ENCODE results near the gene SEC14L1.
A peak's percentile ranks its signal among the peaks of the same experiment; 100 is the strongest.

SEC14L1 gene

DNA sequence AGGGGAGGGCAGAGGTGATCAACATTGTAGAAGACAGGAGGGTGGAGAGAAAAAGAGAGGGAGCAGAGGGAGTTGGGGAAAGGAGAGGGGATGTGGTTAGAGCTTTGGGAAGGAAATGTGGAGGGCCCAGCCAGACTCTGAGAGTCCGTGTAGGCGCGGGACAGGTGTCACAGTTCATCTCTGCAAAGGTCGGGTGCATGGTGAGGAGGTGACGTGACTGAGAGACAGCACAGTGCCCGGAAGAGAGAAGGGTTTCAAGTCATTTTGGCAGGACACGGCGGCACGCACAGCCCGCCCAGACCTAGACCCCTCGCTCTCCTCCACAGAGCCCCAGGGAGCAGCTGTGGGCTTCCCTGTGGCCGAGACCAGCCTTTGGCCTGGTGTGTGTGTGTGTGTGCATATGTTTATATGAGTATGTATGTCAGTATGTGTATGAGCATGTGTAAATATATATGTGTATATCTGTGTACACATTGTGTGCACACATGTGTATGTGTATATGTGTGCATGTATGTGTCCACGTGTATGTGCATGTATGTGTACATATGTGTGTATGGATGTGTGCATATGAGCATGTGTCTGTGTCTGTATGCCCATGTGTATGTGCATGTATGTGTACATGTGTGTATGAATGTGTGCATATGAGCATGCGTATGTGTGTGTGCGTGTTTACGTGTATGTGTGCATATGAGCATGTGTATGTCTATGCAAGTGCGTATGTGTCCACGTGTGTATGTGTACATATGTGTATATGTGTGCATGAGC is 104.6 kb downstream of the SEC14L1 start:
- peak overlapping the region; percentile 99 for H3K4me2 ChIP-seq (ENCODE audit: low read depth, low read length)
- H3F3A ChIP-seq (ENCODE audit: insufficient read depth, low read length) = peaks cover 30% of the 10 kb centered on the region
- TF ChIP-seq EZH2phosphoT487 (IDR thresholded peaks at IDR 0.05; ENCODE audit: low read length) (no peak), EZH2 (optimal IDR thresholded peaks at IDR 0.05; ENCODE audit: low read depth, low read length) (no peak), CTCF (IDR thresholded peaks at IDR 0.05; ENCODE audit: low read length) (no peak)
- no peaks in the 10 kb centered on the region for H3K36me3 ChIP-seq (replicated peaks; ENCODE audit: insufficient read depth, low read length)
- peaks cover 23% of the 10 kb centered on the region for H3K4me1 ChIP-seq (ENCODE audit: low read length)
- no peaks in the 10 kb centered on the region for H4K20me1 ChIP-seq (ENCODE audit: insufficient read depth, low read length)
- H3K79me2 ChIP-seq (ENCODE audit: low read length) = no peaks in the 10 kb centered on the region
- no peaks in the 10 kb centered on the region for H3K9me3 ChIP-seq (replicated peaks; ENCODE audit: insufficient read depth, low read length)
- no peak overlapping the region for H2AFZ ChIP-seq (ENCODE audit: low read length)
- H3K27ac ChIP-seq (ENCODE audit: low read length) = peak overlapping the region; percentile 85
- H3K9ac ChIP-seq (ENCODE audit: low read length) = peak overlapping the region; percentile 50
- H3K9me2 ChIP-seq (replicated peaks; ENCODE audit: insufficient read depth, low read length) = no peaks in the 10 kb centered on the region
- no peaks in the 10 kb centered on the region for H3K27me3 ChIP-seq (replicated peaks; ENCODE audit: insufficient read depth, low read length)
- peak overlapping the region; percentile 32; the same call in 1 of the 2 replicates for H3K4me3 ChIP-seq (ENCODE audit: low read length)
- peak; percentile 89 for DNase-seq

DNA sequence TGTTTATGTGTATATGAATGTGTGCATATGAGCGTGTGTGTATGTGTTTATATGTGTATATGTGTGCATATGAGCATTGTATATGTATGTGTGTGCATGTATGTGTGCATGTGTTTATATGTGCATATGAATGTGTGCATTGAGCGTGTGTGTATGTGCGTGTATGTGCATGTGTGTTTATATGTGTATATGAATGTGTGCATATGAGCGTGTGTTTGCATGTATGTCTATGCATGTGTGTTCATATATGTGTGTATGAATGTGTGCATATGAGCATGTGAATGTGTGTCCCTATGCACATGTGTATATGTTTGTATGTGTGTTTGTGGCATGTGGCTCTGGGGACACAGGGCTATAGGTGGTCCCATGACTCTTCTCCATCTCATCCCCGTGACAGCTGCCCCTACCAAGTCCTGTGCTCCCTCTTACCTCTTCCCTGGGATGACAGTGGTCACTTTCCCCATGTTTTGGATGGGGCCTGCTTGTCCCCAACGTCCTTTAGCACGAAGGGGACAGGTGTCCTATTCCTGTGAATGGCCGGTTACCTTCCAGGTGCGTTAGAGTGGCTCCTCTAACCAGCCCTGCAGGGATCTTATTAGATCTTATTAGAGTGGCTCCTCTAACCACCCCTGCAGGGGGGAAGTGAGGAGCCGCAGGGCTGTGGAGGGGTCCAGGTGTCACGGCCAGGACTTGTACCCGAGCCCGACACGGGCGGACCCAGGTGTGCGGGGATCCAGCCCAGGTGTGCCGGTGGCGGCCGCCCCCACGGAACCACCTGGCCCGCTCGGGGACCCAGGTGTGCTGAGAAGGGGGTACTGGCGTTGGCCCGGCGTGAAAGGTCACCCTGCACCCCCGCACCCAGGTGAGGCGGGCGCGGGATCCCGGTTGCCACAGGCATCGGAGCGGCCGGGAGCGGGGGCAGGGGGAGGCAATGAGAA is 105.6 kb downstream of the SEC14L1 start:
- Histone ChIP-seq H3K9me3 (replicated peaks; ENCODE audit: insufficient read depth, low read length) (no peaks in the 10 kb centered on the region), H3K4me3 (ENCODE audit: low read length) (peak overlapping the region; percentile 68), H3F3A (ENCODE audit: insufficient read depth, low read length) (peaks cover 30% of the 10 kb centered on the region), H3K79me2 (ENCODE audit: low read length) (no peaks in the 10 kb centered on the region), H3K27me3 (replicated peaks; ENCODE audit: insufficient read depth, low read length) (no peaks in the 10 kb centered on the region), H3K27ac (ENCODE audit: low read length) (peak overlapping the region; percentile 85), H3K4me1 (ENCODE audit: low read length) (peaks cover 23% of the 10 kb centered on the region), H3K36me3 (replicated peaks; ENCODE audit: insufficient read depth, low read length) (no peaks in the 10 kb centered on the region), H3K4me2 (ENCODE audit: low read depth, low read length) (peak overlapping the region; percentile 99), H4K20me1 (ENCODE audit: insufficient read depth, low read length) (no peaks in the 10 kb centered on the region), H2AFZ (ENCODE audit: low read length) (peak overlapping the region; percentile 94), H3K9me2 (replicated peaks; ENCODE audit: insufficient read depth, low read length) (no peaks in the 10 kb centered on the region), H3K9ac (ENCODE audit: low read length) (peak overlapping the region; percentile 69)
- peak; percentile 82 for DNase-seq
- TF ChIP-seq EZH2 (optimal IDR thresholded peaks at IDR 0.05; ENCODE audit: low read depth, low read length) (no peak), CTCF (IDR thresholded peaks at IDR 0.05; ENCODE audit: low read length) (no peak), EZH2phosphoT487 (IDR thresholded peaks at IDR 0.05; ENCODE audit: low read length) (no peak)

GRCh38 chr17:77247048-77247541 is 106.3 kb downstream of the SEC14L1 start:
- peak; percentile 87 for DNase-seq
- Histone ChIP-seq H3K4me3 (ENCODE audit: low read length) (peak overlapping the region; percentile 68), H3K9me2 (replicated peaks; ENCODE audit: insufficient read depth, low read length) (no peaks in the 10 kb centered on the region), H3K9me3 (replicated peaks; ENCODE audit: insufficient read depth, low read length) (no peaks in the 10 kb centered on the region), H3K4me2 (ENCODE audit: low read depth, low read length) (peak overlapping the region; percentile 99), H3K4me1 (ENCODE audit: low read length) (peaks cover 23% of the 10 kb centered on the region), H3K9ac (ENCODE audit: low read length) (peak overlapping the region; percentile 69), H3F3A (ENCODE audit: insufficient read depth, low read length) (peaks cover 30% of the 10 kb centered on the region), H2AFZ (ENCODE audit: low read length) (peak overlapping the region; percentile 94), H3K79me2 (ENCODE audit: low read length) (no peaks in the 10 kb centered on the region), H4K20me1 (ENCODE audit: insufficient read depth, low read length) (no peaks in the 10 kb centered on the region), H3K36me3 (replicated peaks; ENCODE audit: insufficient read depth, low read length) (no peaks in the 10 kb centered on the region), H3K27me3 (replicated peaks; ENCODE audit: insufficient read depth, low read length) (no peaks in the 10 kb centered on the region), H3K27ac (ENCODE audit: low read length) (peak overlapping the region; percentile 85)
- TF ChIP-seq EZH2 (optimal IDR thresholded peaks at IDR 0.05; ENCODE audit: low read depth, low read length) (no peak), CTCF (IDR thresholded peaks at IDR 0.05; ENCODE audit: low read length) (peak; percentile 89)
